CD4-positive, alpha-beta T cell (primary cell): ENCODE data around the gene ZNF25. TPM values are rescaled to one million over a fixed set of nuclear protein-coding genes. Genes with fewer than 3 reads are reported as not detected.
A peak's percentile ranks its signal among the peaks of the same experiment; 100 is the strongest.

Source experiments
- ATAC-seq: fragments of 200-7000 bp; cut with Tn5 transposase; one replicate; pipeline ENCODE4 v1.10.0; 2022; ENCODE audit warnings: mild to moderate bottlenecking; ENCODE audit not compliant: poor library complexity
- CTCF ChIA-PET: fragments of 350-600 bp; sonication (Branson Sonifier 250); formaldehyde crosslinking; loops from one replicate; lab custom pipeline; 2021; ENCODE audit warnings: antibody characterized with exemption, inconsistent platforms; lab: Charles Lee
- POLR2A ChIA-PET: fragments of 350-600 bp; sonication (Branson Sonifier 250); formaldehyde crosslinking; loops from one replicate; lab custom pipeline; 2021; ENCODE audit warnings: antibody characterized with exemption, inconsistent platforms; lab: Charles Lee
- DNase-seq, 14 experiments: peaks; one replicate each; pipeline ENCODE4 v3.0.0-alpha.2; 2013 to 2020; ENCODE audit warnings: mixed read lengths in 2 of 14
- H3K27ac ChIP-seq, 2 donors: one replicate each; pipeline versions ENCODE4 v1.5.1 to v1.7.0; 2013; ENCODE audit warnings: low read length in 2 of 2, low read depth in 1 of 2, mild to moderate bottlenecking in 1 of 2
- H3K27me3 ChIP-seq, 2 experiments: 1 replicate in 1 of 2; 2 replicates in 1 of 2; pipeline versions ENCODE4 v1.6.1 to v1.7.0; 2013; ENCODE audit warnings: low read length in 2 of 2, control low read depth in 1 of 2, mild to moderate bottlenecking in 1 of 2, moderate library complexity in 1 of 2; ENCODE audit not compliant: insufficient read depth in 2 of 2, control insufficient read depth in 1 of 2
- H3K36me3 ChIP-seq: one replicate; pipeline ENCODE4 v1.6.1; 2013; ENCODE audit warnings: low read length, control low read depth; ENCODE audit not compliant: insufficient read depth
- H3K4me1 ChIP-seq: one replicate; pipeline ENCODE4 v1.6.1; 2013; ENCODE audit warnings: low read length, control low read depth; ENCODE audit not compliant: insufficient read depth
- H3K4me3 ChIP-seq: one replicate; pipeline ENCODE4 v1.5.1; 2013; ENCODE audit warnings: mild to moderate bottlenecking, low read length, moderate library complexity
- H3K9me3 ChIP-seq, 2 experiments: 1 replicate in 1 of 2; 2 replicates in 1 of 2; pipeline versions ENCODE4 v1.6.1 to v1.7.0; 2013; ENCODE audit warnings: low read length in 2 of 2, mild to moderate bottlenecking in 2 of 2, control low read depth in 1 of 2, moderate library complexity in 1 of 2; ENCODE audit not compliant: control insufficient read depth in 1 of 2, insufficient read depth in 1 of 2
- H3K27ac Mint-ChIP-seq: one replicate; pipeline ENCODE4 v1.8.0; 2020; ENCODE audit warnings: mixed read lengths
- H3K27me3 Mint-ChIP-seq: one replicate; pipeline ENCODE4 v1.8.0; 2021; ENCODE audit warnings: mixed read lengths
- H3K36me3 Mint-ChIP-seq: one replicate; pipeline ENCODE4 v1.8.0; 2021; ENCODE audit warnings: low read depth, mixed read lengths
- H3K4me1 Mint-ChIP-seq: one replicate; pipeline ENCODE4 v1.8.0; 2021; ENCODE audit warnings: low read depth, mixed read lengths
- H3K4me3 Mint-ChIP-seq: one replicate; pipeline ENCODE4 v1.8.0; 2020; ENCODE audit warnings: mild to moderate bottlenecking, mixed read lengths
- H3K9me3 Mint-ChIP-seq: one replicate; pipeline ENCODE4 v1.8.0; 2020; ENCODE audit warnings: mixed read lengths
- intact Hi-C, 2 experiments: fragments of 100-400 bp; cut with DNase I in 1 of 2; cut with micrococcal nuclease in 1 of 2; formaldehyde crosslinking; loops; one replicate each; pipeline versions ENCODE4 v1.15.1 to v1.9.0; 2023 to 2025; cut with DNase I, micrococcal nuclease
- total RNA-seq, 174 experiments: library from RNA in 2 of 174; stranded (reverse) in 2 of 174; gene quantifications; one replicate each; pipeline ENCODE4 v1.2.3 and lab custom pipeline; 2021 to 2026
- TF ChIP-seq, protein P1 (sequence below): fragments of 200-600 bp; IDR thresholded peaks from one replicate; pipeline ENCODE4 v1.8.0; 2022; ENCODE audit warnings: antibody characterized with exemption, mild to moderate bottlenecking

ZNF25 gene
- total RNA-seq, 2 experiments from 2014 or later = 4.6 to 5.4 TPM

DNA sequence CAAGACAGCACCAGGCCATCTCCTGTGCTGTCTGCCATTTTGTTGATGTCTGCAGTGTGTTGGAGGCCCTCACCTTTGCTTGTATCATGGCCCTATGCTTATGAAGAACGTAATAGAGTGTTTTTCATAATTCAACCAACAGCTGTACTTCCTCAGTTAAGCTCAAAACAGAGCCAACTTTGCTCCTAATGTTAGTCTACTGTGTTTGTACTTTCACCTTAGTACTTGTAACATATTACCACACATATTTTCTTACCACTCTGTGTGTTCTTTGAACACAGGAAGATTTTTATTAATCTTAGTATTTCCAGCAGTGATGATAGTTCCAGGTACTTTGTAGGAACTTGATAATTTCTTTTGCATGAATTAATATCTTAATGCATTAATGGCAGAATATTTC, 39.9 kb upstream of the ZNF25 start:
- H3K36me3 Mint-ChIP-seq = peaks cover 90% of the 10 kb centered on the region
- no peaks in the 10 kb centered on the region for H3K27me3 ChIP-seq
- ATAC-seq (no peak), DNase-seq (no peak)
- no peaks in the 10 kb centered on the region for H3K9me3 ChIP-seq
- intact Hi-C loops = no loop called here
- no peaks in the 10 kb centered on the region for H3K27me3 Mint-ChIP-seq
- peaks cover 73% of the 10 kb centered on the region for H3K4me1 Mint-ChIP-seq
- H3K27ac ChIP-seq = no peak overlapping the region
- no peak overlapping the region for H3K4me3 ChIP-seq
- H3K9me3 Mint-ChIP-seq = peaks cover 2% of the 10 kb centered on the region
- H3K4me1 ChIP-seq = peaks cover 28% of the 10 kb centered on the region
- ChIA-PET CTCF (no interaction called here), POLR2A (interaction anchor here (0.6 kb wide), 1 partner anchor 208 kb away, joined by 3 read pairs; no protein-coding TSS in a partner anchor)
- H3K4me3 Mint-ChIP-seq = no peak overlapping the region
- H3K27ac Mint-ChIP-seq = no peak overlapping the region
- peaks cover 77% of the 10 kb centered on the region for H3K36me3 ChIP-seq
- TF ChIP-seq, protein P1, sequence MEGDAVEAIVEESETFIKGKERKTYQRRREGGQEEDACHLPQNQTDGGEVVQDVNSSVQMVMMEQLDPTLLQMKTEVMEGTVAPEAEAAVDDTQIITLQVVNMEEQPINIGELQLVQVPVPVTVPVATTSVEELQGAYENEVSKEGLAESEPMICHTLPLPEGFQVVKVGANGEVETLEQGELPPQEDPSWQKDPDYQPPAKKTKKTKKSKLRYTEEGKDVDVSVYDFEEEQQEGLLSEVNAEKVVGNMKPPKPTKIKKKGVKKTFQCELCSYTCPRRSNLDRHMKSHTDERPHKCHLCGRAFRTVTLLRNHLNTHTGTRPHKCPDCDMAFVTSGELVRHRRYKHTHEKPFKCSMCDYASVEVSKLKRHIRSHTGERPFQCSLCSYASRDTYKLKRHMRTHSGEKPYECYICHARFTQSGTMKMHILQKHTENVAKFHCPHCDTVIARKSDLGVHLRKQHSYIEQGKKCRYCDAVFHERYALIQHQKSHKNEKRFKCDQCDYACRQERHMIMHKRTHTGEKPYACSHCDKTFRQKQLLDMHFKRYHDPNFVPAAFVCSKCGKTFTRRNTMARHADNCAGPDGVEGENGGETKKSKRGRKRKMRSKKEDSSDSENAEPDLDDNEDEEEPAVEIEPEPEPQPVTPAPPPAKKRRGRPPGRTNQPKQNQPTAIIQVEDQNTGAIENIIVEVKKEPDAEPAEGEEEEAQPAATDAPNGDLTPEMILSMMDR = no peak

DNA sequence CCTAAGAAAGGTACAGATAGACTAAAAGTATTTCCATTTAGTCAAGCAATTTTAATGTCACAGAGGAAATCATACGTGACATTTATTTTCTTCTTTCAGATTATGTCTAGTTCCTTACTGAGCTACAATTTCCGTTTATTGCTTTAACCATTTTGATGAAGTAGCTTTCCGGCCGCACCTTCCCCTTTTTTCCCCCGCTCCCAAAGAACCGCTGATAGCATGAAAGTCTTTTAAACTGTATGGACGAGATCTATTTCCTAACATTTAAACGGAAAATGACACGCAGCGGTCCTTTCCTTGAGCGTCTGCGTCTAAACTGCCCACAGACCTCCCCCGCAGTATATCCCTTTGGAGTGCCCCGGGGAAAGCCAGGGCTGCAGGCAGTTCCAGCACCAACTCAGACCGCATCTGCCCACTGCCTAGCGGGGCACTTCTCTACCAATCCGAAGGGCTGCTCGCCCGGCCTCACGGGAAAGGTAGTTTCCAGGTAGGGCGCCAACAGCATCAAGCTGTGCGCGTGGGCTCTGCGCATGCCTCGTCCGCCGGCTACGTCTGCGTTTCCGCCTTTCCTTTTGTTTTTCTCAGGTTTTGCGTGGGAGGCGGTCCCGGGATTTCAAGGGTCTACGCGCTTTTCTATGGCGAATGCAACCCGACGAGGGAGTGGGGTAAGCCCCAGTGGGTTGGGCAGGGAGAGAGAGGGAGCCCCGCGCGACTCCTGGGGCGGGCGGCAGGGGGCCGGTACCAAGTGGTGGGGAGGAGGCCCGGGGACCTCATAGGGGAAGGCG, 33.9 kb upstream of the ZNF25 start, which contains the start of gene ZNF33A:
TSS of gene ZNF33A (plus strand) at position 557 of the 785 bp plus-strand sequence. CDS start 1,667 bp downstream, outside the sequence.
- Mint-ChIP-seq H3K27ac (peak within 1 kb of the TSS; percentile 99), H3K4me1 (peaks cover 45% of the 10 kb centered on the region), H3K27me3 (no peaks in the 10 kb centered on the region), H3K9me3 (no peaks in the 10 kb centered on the region), H3K36me3 (peaks cover 43% of the 10 kb centered on the region), H3K4me3 (peak within 1 kb of the TSS; percentile 93)
- Histone ChIP-seq H3K27ac (peak within 1 kb of the TSS; percentile 97 to 99), H3K27me3 (no peaks in the 10 kb centered on the region), H3K36me3 (peaks cover 24% of the 10 kb centered on the region), H3K4me3 (peak within 1 kb of the TSS; percentile 57), H3K9me3 (no peaks in the 10 kb centered on the region), H3K4me1 (peaks cover 32% of the 10 kb centered on the region)
- peak; percentile 82 for ATAC-seq
- intact Hi-C loops = loop anchor here in 1 of 2 experiments (1.0 kb wide), 3 partner anchors 34 to 153 kb away; partner anchors contain the start of genes ZNF248, ZNF25 and ZNF37A
- ChIA-PET POLR2A (interaction anchor here (1.0 to 3.3 kb wide), 8 partner anchors 8 to 392 kb away, joined by 3 to 58 read pairs (median 7); partner anchors contain the start of genes ZNF248, ZNF25 and ZNF37A), CTCF (interaction anchor here (0.8 to 3.2 kb wide), 4 partner anchors 20 to 79 kb away, joined by 4 to 29 read pairs (median 5); partner anchors contain the start of gene ZNF25)
- DNase-seq = peak; percentile 83 to 97 (median 88)
- TF ChIP-seq, protein P1 = no peak

DNA sequence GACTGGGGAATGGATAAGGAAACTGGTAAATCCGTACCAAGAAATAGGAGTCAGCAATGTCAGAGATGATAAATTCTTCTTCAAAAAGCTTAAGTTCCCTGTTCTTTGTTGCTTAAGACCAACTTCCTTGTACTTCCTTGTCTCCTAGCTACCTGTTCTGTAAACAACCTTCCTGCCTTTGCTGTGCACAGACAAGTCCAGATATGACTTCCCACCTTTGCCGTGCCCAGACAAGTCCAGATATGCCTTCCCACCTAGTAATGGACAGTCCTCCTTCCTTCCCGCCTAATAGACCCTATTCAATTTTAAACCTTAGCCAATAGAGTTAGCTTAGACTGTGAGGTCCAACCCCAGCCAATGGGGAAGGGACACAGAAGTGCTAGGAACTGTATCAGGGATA, 31.5 kb upstream of the ZNF25 start:
- H3K36me3 Mint-ChIP-seq = peaks cover 25% of the 10 kb centered on the region
- ChIA-PET CTCF (interaction anchor here (1.1 kb wide), 1 partner anchor 31 kb away, joined by 3 read pairs; no protein-coding TSS in a partner anchor), POLR2A (interaction anchor here (0.6 kb wide), 1 partner anchor 31 kb away, joined by 3 read pairs; no protein-coding TSS in a partner anchor)
- no peak for DNase-seq
- H3K4me1 Mint-ChIP-seq = peaks cover 31% of the 10 kb centered on the region
- peak overlapping the region; percentile 11 for H3K4me3 Mint-ChIP-seq
- intact Hi-C loops = loop anchor here in 1 of 2 experiments (1.0 to 2.0 kb wide), 2 partner anchors 30 to 87 kb away; partner anchors contain the start of gene ZNF37A
- TF ChIP-seq, protein P1 = no peak
- Histone ChIP-seq H3K27me3 (no peaks in the 10 kb centered on the region), H3K4me3 (no peak overlapping the region), H3K36me3 (peaks cover 5% of the 10 kb centered on the region), H3K27ac (no peak overlapping the region), H3K4me1 (peaks cover 17% of the 10 kb centered on the region), H3K9me3 (no peaks in the 10 kb centered on the region)
- H3K9me3 Mint-ChIP-seq = no peaks in the 10 kb centered on the region
- H3K27ac Mint-ChIP-seq = no peak overlapping the region
- ATAC-seq = no peak
- H3K27me3 Mint-ChIP-seq = no peaks in the 10 kb centered on the region
